GM18867 (cell line): ENCODE data around the gene LMAN2L.

Experiments
- ATAC-seq: cut with Tn5 transposase; IDR thresholded peaks from one replicate; pipeline ENCODE4 v1.9.1; 2021; ENCODE audit warnings: mild to moderate bottlenecking, moderate library complexity; ENCODE audit not compliant: unreplicated experiment

LMAN2L gene

DNA sequence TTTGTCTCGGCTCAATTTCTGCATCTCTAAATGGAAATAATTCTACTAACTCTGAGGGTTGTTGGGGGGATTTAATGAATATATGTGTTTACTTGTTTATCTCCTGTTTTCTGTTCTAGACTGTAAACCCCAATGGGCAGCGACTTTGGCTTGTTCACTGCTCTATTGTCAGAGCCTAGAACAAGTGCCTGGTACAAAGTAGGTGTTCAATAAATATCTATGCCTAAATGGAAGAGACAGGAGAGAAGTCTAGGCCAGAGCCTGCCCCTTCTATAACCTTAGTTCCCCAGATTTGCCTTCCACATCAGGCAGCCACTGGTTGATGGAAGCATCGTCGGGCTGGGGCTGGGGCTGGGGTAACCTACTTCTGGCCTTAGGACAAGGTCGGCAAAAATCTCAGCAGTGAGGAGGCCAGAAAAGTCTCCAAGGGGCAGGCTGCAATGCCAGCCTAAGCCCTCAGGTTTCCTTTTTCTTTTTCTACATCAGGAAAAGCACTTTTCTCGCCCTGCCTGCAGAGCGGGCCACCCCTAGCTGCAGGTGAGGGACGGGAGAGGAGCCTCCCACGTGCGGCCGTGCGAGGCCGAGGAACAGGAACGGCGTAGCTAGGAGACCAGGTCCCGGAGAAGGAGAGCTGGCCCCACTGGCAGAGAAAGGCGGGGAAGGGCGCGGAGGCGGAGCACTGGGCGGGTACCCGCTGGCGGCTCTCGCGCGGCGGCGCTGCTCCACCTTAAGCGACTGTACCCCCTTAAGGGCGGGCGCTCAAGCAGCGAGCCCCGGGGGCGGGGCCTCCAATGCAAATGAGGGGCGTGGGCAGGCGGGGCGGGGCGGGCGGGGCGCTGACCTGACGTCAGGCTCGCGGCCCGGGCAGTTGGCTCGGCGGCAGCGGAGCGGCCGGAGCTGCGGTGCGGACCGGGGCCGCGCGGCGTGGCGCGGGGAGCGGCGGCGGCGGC is 20.4 kb upstream of the LMAN2L start, which contains the start of gene CNNM4:
Gene CNNM4, plus strand, starts transcription at position 867 of the 950 bp plus-strand sequence. CDS start 98 bp downstream, outside the sequence.
- ATAC-seq: peak; percentile 85

GRCh38 chr2:96759548-96759947 is 19.7 kb upstream of the LMAN2L start:
- no peak for ATAC-seq

GRCh38 chr2:96758987-96759386 is 19.1 kb upstream of the LMAN2L start:
- ATAC-seq: no peak

- no peak for ATAC-seq
Measured at GRCh38 chr2:96757477-96757860, 17.6 kb upstream of the LMAN2L start.

DNA sequence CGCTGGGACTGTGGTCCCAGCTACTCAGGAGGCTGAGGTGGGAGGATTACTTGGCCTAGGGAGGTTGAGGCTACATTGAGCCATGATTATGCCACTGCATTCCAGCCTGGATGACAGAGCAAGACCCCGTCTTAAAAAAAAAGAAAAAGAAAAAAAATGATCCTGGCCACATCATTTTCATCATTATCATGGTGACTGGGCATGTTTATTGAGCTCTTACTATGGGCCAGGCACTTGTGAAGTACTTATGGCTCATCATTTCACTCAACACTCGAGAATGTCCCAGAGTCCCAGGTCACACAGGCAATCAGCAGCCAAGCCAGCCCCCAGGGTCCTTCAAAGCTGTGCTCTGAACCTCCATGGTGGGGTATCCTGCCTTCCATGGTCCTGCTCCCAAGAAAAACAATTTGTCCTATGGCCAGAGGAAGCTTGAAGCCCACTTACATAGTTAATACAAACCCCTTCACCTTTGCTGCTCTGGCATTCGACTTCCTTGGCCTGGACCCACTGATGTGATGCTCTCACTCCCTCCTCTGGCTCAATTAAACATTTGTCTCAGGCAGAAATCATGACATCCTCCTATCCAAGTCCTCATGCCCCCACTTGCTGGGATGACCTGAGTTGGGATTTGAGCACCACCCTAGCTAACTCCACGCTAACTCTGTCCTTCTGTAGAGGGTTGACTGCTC is 17.1 kb upstream of the LMAN2L start:
- no peak for ATAC-seq

- no peak for ATAC-seq
Measured at GRCh38 chr2:96754317-96754716, 14.5 kb upstream of the LMAN2L start.

DNA sequence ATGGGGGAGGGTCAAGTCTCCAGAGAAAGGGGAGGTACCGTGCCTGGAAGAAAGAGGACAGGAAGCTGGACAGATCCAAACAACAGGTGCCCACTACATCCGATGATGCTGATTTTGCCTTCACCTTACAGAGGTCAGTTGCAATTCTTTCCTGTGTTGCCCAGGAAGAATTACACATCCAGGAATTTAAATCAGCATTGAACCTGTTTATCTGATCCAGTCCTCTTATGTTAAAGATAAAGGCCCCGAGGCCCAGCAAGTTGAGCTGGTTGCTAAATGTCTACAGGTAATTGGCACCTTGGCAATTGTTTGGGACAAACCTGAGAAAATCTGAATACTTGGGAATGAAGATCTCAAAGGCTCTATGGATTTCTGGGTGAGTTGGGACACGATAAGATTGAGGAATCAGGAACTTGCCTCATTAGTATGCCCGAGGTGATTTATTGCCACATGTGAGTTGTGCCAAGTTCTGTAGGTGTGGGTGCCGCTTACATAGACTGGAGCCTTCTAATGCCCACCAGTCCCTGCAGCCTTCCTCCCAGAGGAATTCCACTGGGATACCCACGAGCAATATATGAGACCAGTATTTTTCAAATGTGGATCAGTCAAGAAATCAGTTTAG is 13.9 kb upstream of the LMAN2L start:
- no peak for ATAC-seq

DNA sequence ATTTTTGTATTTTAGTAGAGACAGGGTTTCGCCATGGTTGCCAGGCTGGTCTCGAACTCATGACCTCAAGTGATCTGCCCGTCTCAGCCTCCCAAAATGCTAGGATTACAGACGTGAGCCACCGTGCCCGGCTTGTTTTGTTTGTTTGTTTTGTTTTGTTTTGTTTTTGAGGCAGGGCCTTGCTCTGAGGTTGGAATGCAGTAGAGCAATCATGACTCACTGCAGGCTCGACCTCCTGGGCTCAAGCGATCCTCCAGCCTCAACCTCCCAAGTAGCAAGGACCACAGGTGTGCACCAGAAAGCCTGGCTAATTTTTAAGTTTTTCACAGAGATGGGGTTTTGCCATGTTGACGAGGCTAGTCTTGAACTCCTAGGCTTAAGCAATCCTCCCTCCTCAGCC is 11.9 kb upstream of the LMAN2L start:
- no peak for ATAC-seq

GRCh38 chr2:96747061-96747617 is 7.3 kb upstream of the LMAN2L start:
- ATAC-seq: no peak

GRCh38 chr2:96739076-96739632 is 710 bp downstream of the LMAN2L start:
- no peak for ATAC-seq

GRCh38 chr2:96737831-96738230 is 2.0 kb downstream of the LMAN2L start:
- no peak for ATAC-seq

DNA sequence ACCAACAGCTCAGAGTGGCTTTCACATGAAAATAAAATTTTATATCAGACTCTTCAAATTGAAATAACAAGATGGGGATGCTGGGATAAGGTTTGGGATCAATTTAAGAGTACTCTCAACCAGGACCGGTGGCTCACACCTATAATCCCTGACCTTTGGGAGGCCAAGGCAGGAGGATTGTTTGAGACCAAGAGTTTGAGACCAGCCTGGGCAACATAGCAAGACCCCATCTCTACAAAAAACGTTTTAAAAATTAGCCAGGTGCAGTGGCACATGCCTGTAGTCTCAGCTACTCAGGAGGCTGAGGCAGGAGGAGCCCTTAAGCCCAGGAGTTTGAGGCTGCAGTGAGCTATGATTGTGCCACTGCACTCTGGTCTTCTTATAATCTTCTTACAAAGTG is 2.6 kb downstream of the LMAN2L start:
- no peak for ATAC-seq

DNA sequence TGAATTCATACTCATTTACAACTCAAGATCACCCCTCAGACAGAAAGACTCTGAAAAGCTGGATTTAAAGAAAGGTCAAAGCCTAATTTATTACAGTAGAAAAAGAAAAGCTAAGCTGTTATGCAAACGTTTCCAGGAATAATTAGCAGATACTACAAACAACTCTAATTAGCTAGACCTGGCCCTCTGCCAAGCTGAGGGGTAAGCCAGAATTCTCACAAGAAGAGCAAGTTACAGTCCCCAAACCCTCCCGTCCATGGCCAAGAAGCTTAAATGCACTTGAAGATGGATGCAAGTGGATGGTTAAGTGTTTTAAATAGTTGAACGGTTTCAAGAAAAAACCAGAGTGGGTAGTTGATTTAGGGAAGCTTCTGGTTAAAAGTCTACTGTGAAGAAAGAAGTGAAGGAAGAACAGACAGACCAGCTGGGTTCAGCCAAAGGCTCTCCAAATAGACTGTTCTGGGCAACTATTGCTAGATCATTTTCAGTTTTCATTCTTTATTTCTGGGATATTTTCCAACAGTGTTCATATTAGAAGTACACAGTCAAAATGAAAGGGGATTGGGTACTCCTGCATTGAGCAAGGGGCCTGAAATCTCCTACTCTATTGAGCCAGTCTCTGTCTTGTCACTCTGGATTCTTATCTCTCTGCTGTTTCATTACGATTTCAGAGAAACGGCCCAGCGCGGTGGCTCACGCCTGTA is 4.8 kb downstream of the LMAN2L start:
- ATAC-seq: no peak

GRCh38 chr2:96733931-96734330 is 5.9 kb downstream of the LMAN2L start:
- ATAC-seq: no peak

GRCh38 chr2:96730212-96730611 is 9.7 kb downstream of the LMAN2L start:
- ATAC-seq: no peak

- ATAC-seq: no peak
Measured at GRCh38 chr2:96729748-96730147, 10.1 kb downstream of the LMAN2L start.

DNA sequence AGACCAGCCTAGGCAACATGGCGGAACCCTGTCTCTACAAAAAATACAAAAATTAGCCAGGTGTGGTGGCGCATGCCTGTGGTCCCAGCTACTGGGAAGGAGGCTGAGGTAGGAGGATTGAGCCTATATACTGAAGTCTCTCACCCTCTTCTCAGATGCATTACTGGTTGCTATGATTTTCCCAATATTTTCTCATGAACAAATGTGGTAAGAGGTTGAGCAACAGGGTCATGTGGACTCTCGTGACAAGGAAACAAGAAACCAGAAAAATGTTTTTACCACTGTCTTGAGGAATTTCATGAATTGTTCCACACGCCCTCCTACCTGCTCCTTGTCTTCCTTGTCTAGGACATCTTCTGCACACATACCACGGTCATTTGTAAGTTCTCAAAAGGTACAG is 12.4 kb downstream of the LMAN2L start:
- ATAC-seq: no peak

DNA sequence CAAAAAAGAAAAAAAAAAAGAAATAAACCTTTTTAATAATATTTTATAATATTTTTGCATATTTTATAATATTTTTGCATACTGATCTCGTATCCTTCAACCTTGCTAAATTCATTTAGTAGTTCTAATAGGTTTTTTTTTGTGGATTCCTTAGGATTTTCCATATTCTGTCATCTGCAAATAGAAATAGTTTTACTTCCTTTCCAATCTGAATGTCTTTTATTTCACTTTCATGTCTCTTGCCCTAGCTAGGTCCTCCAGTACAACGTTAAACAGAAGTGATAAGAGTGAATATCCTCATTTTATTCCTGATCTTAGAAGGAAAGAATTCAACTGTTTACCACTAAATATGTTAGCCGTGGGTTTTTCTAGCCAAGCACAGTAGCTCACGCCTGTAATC is 13.7 kb downstream of the LMAN2L start:
- no peak for ATAC-seq

DNA sequence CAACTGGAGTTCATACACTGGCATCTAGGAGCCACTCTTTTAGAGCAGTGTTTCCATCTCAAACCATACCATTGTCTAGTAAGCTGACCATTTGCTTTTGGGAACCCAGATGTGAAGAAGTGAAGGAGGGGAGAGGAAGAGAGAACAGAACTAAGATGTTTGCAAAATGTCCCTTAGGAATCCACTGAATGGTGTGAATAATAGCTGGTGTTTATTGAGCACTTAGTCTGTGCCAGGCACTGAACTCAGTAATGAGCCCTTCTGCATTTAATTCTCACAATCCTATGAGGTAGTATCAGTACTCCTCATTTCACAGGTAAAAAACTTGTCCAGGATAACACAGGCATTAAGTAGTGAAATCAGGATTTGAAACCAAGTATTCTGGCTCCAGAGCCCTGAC is 23.5 kb downstream of the LMAN2L start:
- ATAC-seq: no peak

- no peak for ATAC-seq
Measured at GRCh38 chr2:96715658-96716057, 24.2 kb downstream of the LMAN2L start.
